GM18498 (cell line): ENCODE measurements around the gene ZNF440.
"Not testable (repeated sequence)": the region's sequence is repeated elsewhere in the genome, so short reads cannot be mapped to it uniquely, and the experiment has no call there.

Experiments
- ATAC-seq: cut with Tn5 transposase; IDR thresholded peaks from one replicate; pipeline ENCODE4 v1.9.1; 2021; ENCODE audit warnings: mild to moderate bottlenecking, moderate library complexity; ENCODE audit not compliant: unreplicated experiment

ZNF440 gene

DNA sequence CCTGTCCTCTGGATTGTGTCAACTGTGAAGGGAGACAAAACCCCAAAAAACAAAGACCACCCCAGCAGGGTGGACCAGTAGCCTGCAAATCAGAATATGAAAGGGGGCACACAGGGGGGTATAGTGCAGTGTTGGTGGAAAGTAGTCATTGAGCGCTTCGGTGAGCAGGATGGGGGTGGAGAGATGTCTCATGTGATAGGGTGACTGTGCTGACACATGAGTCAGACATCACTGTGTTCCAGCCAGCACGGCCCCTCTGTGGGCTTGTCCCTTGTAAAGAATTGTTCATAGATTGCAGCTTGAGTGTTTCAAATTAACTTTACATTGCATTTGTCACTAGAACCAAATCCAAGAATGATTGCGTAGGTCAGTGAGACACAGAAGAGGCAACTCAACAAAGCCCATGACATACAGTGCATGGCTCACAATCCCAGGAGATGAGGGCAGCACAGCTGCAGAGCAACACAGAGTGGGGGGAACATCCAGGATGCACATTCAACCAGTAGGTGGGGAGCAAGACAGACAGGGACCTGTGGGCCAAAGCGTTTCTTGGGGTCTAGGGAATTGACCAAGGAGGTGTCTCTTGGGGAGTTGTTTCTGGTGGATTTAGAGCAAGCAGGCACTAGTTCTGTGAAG is 7.5 kb downstream of the ZNF440 start:
- ATAC-seq: no peak

DNA sequence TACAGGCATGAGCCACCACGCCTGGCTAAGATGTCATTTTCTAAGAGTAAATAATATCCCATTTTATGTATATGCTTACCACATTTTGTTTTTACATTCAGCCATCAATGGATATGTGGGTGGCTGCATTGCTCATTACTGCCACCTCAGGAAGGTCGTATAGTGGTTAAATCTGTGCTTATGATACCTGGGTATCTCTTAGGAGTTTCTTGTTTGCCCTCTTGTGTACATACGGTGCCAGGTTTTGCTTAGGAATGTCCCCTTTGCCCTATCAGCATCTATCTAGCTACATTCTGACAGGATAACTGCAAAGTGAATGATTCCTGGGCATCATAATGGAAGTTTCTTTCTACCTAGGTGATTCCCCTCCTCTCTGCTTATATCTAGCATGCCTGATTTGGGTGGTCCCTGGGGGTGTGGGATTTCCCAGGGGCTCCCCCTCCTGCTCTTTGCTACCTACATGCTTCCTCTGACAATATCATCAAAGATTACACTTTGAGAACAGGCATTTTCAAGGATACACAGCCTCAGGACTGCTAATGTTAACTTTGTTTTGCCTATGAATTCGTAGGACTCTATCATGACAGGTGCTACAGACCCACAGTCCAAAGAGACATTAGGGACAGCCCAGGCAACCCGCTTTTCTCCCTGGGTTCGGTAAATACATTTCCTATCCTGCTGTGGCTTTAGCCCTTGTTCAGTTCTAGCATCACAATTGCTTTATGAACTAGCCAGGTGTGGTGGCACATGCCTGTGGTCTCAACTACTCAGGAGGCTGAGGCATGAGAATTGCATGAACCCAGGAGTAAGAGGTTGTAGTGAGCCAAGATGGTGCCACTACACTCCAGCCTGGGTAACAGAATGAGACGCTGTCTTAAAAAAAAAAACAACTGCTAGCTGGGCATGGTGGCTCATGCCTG is 15.1 kb downstream of the ZNF440 start:
- ATAC-seq: not testable (repeated sequence)

DNA sequence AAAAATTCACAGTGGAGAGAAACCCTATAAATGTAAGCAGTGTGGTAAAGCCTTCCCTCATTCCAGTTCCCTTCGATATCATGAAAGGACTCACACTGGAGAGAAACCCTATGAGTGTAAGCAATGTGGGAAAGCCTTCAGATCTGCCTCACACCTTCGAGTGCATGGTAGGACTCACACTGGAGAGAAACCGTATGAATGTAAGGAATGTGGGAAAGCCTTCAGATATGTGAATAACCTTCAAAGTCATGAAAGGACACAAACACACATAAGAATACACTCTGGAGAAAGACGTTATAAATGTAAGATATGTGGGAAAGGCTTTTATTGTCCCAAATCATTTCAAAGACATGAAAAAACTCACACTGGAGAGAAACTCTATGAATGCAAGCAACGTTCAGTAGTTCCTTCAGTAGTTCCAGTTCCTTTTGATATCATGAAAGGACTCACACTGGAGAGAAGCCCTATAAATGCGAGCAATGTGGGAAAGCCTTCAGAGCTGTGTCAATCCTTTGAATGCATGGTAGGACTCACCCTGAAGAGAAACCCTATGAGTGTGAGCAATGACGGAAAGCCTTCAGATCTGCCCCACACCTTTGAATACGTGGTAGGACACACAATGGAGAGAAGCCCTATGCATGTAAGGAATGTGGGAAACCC is 18.3 kb downstream of the ZNF440 start:
- ATAC-seq: no peak

DNA sequence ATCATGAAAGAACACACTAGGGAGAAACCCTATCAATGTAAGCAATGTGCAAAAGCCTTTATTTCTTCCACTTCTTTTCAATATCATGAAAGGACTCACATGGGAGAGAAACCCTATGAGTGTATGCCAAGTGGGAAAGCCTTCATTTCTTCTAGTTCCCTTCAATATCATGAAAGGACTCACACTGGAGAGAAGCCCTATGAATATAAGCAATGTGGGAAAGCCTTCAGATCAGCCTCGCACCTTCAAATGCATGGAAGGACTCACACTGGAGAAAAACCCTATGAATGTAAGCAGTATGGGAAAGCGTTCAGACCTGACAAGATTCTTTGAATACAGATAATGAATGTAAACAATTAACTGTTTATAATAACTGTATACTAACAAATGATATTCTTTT is 19.5 kb downstream of the ZNF440 start:
- no peak for ATAC-seq

DNA sequence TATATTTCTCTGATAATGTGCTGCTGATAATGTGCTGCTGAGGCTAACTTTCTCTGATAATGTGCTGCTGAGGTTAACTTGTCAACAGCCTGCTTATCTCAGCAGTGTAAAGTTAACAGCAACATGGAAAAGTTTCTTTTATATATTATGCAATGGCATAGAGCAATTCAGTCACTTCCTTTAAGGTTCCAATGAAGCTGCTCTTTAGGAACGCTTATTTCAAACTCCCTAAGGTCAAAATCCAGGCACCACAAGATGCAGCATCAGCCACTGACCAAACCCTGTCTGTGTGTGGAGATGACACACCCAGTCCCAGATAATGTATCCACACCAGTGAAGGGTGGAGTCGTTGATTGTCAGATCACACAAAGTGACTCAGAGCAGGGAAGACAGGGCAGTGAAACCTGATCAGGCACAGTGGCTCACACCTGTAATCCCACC is 21.6 kb downstream of the ZNF440 start:
- ATAC-seq: not testable (repeated sequence)

DNA sequence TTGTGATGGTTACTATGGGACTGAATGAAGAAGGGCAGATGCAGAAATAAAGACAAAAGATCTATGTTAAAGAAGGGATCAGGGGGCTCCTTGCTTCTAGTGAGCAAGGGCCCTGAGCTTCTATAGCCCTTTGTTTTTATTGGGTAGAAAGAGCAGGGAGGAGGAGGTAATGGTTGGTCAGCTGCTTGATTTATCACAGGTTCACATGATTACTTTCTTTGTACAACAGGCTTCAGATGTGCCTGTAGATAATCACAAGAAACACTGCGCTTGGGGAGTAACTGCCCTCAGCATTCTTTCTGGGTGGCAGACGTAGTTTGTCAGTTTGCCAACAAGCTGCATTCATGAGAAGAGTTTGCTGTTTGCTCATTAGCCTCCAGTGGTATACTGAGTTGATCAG is 29.6 kb downstream of the ZNF440 start:
- ATAC-seq: no peak

DNA sequence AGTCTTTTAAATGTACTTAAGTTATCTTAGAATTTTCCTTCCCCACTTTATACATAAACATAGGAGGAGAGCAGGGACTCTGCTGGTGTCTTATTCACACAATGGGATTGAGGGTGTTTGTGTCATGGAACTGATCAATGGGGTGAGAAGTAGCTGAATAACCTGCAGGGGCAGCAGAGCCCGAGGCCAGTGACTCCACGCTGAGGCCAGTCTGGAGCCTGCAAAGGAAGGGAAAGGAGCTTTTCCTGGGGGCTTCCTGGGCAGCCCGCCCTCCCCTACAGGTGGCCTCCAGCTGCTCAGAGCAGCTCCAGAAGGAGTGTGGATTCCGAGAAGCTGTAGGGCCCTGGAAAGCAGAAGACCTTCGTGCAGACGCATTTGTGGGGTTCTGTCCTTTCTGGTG is 33.5 kb downstream of the ZNF440 start:
- not testable (repeated sequence) for ATAC-seq

DNA sequence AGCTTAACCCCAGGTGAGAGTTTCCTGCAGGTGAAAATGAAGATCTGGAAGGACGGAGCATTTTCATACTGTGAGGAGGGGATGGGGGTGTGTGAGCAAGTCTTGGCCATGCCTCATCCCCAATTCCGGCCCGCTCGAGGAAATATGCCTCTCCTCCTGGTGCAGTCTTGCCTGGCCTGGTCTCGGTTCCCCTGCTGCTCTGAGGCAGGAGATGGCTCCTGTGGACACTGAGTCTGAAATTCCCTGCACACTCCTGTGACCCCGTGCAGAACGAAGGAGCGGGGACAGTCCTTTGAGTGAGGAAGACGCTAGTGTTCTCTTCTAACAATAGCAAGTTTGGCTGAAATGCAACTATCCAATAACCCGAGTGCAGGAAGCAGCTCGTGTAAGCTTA is 34.1 kb downstream of the ZNF440 start:
- ATAC-seq: peak; percentile 8

DNA sequence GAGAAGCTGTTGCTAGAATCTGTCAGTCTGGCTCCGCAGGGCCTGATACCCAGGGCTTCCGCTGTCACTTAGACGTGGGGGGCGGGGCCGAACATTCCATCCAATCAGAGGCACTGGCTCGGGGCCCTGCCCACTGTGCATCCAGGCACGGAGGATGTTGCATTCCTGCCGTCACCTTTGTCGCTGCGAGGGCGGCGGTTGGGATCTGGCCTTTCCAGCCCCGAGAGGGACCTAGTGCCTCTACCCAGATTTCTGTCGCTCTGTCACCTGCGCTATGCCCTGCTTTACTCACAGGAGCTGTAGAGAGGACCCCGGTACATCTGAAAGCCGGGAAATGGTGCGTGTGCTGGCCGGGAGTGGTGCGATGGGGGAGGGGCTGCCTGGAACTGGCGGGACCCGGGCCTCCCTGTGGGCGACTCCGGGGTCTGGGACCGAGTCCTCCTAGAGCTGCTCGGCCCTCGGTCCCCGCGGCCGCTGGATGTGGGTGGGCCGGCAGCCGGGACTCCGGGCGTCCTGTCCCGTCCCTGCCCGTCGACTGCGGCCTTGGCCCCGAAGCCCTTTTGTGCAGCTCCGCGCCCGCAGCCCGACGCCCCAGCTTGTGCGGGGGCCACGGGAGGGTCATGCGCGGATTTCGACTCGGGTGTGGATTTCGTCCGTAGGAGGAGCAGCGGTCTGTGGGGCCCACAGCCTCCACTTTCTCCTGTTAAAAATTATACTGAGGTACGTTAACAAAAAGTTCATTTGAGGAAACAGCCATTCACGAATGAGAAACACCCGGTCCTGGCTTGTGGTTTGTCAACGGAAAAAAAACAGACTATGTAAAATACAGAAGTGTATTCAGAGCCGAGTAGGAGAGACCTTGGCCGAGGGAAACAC is 34.8 kb downstream of the ZNF440 start, which contains the start of gene ZNF439:
Gene ZNF439, plus strand, starts transcription at position 133 of the 876 bp plus-strand sequence. Its CDS starts 142 bp downstream, at position 275.
- peak; percentile 91 for ATAC-seq

DNA sequence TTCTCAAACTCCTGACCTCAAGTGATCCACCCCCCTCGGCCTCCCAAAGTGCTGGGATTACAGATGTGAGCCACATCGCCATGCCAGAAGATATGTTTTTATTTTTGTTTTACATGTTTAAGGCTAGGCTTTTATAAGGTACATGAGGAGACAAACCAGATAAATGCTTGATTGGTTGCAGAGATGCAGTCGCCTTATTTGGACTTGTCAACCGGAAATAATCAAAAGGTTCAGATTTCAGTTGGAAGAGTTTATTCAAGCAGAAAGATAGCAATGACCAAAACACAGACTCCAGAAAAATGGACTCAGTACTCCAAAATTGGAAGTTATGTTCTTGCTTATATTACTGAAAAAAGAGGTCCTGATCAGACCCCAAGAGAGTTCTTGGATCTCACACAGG is 36.2 kb downstream of the ZNF440 start:
- not testable (repeated sequence) for ATAC-seq

DNA sequence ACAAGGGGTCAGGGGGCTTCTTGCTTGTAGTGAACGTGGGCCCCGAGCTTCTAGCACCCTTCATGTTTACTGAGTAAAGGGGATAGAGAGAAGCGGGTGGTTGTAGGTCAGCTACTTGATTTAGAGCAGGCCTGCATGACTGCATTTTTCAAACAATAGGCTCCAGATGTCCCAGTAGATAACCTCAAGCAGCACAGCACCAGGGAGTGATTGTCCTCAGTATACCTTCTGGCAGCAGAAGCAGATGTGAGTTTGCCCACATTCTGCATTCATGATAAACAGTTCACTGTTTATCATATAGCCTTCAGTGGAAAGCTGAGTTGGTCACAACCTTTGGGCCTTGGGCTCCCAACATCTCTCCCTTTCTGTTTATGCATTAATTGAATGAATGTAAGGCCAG is 39.3 kb downstream of the ZNF440 start:
- ATAC-seq: no peak

DNA sequence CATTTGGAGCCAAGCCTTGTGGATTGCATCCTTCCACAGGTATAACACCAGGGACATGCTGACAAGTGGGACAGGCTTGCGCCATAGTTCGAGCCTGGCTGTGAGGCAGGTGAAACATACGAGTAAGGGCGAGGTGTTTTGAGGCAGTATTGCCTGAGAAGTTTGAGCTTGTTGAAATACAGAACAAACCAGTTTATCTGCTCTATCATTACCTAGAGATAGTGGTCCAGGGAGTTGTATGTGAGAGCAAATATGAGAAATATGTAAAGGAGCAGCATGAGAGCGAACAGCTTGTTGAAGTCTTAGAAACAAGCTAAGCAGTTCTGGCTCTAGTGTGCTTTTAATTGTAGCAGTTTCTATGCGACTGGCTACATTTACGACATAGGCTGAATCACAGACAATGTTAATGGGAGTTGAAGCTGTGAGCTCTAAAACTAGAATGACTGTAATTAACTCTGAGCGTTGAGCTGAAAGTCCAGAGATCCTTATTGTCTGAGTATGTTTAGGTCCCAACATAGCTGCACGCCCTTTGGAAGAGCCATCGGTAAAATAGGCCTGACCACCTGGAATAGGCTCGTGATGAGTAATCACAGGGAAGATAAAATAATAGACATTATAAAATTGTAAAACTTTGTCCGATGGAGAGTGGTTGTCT is 42.6 kb downstream of the ZNF440 start:
- ATAC-seq: no peak

DNA sequence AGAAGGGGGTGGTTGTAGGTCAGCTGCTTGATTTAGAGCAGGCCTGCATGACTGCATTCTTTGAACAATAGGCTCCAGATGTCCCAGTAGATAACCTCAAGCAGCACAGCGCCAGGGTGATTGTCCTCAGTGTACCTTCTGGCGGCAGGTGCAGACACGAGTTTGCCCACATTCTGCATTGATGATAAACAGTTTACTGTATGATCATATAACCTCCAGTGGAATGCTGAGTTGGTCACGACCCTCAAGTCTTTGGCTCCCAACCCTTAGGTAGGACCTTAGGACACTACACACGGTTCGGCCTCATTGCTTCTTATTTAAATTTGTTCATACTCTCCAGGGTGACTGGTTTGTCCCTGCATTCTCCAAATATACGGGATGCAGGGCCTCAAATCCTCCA is 46.6 kb downstream of the ZNF440 start:
- no peak for ATAC-seq

DNA sequence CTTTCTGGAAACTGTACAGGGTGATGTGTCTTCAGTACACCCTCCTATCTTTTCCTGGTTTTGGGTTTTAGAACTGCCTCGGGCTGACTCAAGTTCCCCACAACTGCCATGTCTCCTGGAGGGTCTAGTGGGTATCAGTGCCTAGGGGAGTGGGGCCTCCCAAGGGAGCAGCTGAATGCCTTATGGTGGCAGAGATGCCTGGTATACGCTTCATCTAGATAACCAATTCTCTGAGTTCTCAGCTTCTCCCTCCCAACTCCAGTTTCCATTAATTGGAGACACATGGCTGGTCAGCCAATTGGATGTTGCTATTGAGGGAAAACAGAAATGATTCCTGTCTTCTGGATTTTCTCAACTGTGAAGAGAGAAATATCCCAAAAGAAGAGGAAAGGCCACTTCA is 47.2 kb downstream of the ZNF440 start:
- no peak for ATAC-seq

DNA sequence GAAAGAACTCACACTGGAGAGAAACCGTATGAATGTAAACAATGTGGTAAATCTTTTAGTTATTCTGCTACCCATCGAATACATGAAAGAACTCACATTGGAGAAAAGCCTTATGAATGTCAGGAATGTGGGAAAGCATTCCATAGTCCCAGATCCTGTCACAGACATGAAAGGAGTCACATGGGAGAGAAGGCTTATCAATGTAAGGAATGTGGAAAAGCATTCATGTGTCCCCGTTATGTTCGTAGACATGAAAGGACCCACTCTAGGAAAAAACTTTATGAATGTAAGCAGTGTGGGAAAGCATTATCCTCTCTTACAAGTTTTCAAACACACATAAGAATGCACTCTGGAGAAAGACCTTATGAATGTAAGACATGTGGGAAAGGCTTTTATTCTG is 53.7 kb downstream of the ZNF440 start:
- ATAC-seq: not testable (repeated sequence)

DNA sequence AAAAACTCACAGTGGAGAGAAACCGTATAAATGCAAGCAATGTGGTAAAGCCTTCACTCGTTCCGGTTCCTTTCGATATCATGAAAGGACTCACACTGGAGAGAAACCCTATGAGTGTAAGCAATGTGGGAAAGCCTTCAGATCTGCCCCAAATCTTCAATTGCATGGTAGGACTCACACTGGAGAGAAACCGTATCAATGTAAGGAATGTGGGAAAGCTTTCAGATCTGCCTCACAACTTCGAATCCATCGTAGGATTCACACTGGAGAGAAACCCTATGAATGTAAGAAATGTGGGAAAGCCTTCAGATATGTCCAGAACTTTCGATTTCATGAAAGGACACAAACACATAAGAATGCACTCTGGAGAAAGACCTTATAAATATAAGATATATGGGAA is 54.1 kb downstream of the ZNF440 start:
- no peak for ATAC-seq

DNA sequence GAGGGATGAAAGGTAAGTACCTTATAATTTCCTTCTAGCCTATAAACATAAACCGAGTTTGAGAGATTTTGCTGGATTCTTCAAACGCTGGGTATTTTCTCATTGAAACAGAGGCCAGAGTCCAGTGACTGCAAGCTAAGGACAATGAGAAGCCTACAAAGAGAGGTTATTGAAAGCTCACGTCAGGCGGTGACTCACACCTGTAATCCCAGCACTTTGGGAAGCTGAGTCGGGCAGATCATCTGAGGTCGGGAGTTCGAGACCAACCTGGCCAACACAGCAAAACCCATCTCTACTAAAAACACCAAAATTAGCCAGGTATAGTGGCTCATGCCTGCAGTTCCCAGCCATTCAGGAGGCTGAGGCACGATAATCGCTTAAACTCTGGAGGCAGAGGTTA is 58.6 kb downstream of the ZNF440 start:
- ATAC-seq: no peak

DNA sequence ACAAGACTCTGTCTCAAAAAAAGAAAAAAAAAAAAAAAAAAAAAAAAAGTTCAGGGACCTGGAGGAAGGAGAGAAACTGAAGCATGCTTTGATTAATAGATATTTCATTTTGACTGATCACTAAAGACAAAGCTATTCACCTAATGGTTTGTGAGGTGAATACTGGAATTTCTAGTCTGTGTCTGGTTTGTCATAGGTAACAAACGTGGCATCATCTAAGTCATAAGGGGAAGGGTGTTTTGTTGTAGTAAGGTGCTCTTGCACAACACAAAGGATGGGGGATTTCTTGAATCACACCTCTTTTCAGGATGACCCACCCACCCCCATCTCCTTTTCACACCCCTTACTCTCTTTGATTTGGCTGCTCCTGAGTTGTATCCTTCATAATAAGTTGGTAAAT is 59.7 kb downstream of the ZNF440 start:
- no peak for ATAC-seq

DNA sequence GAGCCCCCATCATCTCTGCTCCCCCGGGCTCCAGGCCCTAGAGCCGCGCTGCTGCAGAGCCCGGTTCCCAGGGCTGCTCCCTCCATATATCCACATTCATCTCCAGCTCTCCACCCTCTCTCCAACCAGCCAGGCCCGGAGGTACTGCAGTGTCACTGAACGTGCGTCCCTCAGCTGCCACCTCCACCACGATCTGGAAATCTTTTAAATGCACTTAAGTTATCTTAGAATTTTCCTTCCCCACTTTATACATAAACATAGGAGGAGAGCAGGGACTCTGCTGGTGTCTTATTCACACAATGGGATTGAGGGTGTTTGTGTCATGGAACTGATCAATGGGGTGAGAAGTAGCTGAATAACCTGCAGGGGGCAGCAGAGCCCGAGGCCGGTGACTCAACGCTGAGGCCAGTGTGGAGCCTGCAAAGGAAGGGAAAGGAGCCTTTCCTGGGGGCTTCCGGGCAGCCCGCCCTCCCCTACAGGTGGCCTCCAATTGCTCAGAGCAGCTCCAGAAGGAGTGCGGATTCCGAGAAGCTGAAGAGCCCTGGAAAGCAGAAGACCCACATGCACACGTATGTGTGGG is 65.7 kb downstream of the ZNF440 start:
- ATAC-seq: not testable (repeated sequence)

DNA sequence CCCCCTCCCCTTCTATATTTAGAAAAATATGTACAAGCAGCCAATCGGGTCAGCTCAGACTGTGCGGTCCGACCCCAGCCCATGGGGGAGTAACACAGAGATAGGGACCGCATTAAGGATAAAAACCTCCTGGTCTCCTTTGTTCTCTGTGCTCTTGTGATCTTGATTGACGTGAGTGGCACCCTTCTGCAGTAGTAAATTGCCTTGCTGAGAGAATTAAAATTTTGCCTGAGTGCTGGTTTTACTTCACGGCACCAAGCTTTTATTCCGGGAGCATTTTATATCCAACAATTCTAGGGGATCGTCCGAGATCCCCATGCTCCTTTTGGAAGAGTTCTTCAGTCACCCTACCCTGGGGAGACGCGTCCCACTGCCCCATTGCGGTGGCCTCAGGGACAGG is 66.5 kb downstream of the ZNF440 start:
- ATAC-seq: no peak
